Inflammatory macrophage treated with lipopolysaccharide for 4 hours (primary cell): ENCODE measurements around the gene SYT2.
"Not testable (repeated sequence)": the region's sequence is repeated elsewhere in the genome, so short reads cannot be mapped to it uniquely, and the experiment has no call there.

ENCODE experiments used
- DNase-seq: peaks from one replicate; pipeline ENCODE4 v3.0.0-alpha.2; 2020

The SYT2 gene

GRCh38 chr1:202621446-202621845 lies 88.8 kb downstream of the SYT2 start:
- no peak for DNase-seq

DNA sequence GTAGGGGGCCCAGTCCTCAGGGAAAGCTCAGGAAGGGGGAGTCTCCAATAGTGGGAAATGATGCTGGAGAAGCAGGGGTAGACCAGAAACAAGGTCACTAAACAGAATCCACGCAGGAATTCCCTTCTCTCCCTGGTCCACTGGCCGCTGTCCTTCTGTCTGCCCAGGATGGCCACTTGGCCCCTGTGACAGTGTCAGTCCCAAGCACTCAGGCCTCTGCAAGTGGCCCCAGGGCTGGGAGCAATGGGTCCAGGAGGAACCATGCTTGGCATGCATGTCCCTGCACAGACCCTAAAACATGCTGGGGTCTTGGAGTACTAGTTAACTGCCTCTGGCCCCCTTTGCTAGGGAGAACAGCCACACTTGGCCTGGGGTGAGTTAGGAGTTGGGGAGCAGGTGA lies 90.2 kb downstream of the SYT2 start:
- DNase-seq, result not testable (repeated sequence)

DNA sequence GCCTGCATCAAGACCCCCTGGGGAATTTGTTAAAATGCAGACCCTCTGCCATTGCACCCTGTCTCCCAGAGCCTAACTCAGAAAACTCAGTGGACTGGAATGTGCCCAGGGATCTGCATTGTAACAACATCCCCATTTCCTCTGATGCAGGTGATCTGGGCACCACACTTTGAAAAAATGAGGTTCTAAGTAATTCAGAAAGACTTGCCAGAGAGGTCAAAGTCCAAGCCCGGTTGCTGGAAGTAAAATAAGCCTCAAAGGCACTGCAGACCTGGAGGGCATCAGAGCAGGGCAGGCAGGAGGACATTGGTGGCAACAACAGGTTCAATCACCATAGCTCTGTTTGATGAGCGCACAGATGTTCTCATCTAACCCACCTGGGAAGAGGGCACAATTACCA lies 90.7 kb downstream of the SYT2 start:
- no peak for DNase-seq

GRCh38 chr1:202619012-202619411 lies 91.2 kb downstream of the SYT2 start:
- not testable (repeated sequence) for DNase-seq

DNA sequence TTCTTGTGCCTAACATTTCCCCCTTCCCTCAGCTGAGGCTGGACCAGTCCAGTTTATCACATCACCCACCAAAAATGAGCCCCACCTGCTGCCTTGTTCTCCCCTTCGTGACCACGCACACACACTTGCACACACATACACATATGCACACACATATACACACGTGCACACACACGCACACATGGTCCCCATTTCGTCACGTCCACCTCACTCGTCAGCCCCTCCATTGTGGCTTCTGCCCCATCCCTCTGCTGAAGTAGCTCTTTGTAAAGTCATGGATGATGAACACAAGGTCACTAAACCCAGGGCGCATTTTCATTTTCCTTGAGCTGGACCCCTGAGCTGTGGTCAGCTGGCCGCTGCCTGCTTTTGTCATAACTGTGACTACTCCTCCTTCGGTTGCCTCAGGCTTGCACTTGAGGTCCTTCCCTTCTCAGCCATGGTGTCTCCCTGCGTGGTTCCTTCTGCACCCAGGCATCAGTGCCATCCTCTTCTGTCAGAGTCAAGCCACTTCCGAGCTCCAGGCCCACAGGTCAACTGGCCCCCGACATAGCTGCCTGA lies 93.8 kb downstream of the SYT2 start:
- peak; percentile 30 for DNase-seq

- DNase-seq, result peak; percentile 94
Observed at GRCh38 chr1:202615501-202616354, 94.5 kb downstream of the SYT2 start.

DNA sequence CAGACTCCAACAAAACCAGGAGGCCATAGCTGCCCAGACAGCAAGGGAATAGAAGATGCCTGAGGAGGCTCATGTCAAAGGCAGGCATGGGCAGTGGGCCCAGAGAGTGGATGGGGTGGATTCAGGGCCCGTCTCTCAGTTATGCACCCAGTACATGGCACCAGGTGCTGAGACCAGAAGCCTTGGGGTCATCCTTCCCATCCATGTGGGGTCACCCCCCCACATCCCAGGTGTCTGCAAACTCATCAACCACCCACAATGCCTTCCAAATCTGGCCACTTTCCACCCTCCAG lies 95.1 kb downstream of the SYT2 start:
- DNase-seq, result not testable (repeated sequence)

- DNase-seq, result peak; percentile 23
Observed at GRCh38 chr1:202614363-202615207, 95.7 kb downstream of the SYT2 start.

DNA sequence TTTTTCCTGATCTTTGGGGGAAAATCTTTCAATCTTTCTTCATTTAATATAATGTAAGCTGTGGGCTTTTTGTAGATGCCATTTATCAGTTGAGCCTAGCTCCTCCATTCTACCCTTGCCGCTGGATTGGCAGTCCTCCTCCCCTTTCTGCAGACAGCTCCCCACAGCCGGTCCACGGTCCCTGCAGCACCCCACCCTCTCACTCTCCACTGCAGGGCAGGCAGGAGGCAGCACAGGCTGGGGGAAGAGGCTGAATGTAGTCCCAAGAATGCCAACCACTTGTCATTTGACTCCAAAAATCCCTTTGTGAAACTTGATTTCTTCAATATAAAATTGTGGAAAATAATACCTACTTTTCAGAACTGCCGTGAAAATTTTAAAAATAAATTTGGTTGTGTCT lies 96.7 kb downstream of the SYT2 start:
- no peak for DNase-seq

GRCh38 chr1:202612036-202612435 lies 98.2 kb downstream of the SYT2 start:
- not testable (repeated sequence) for DNase-seq

DNA sequence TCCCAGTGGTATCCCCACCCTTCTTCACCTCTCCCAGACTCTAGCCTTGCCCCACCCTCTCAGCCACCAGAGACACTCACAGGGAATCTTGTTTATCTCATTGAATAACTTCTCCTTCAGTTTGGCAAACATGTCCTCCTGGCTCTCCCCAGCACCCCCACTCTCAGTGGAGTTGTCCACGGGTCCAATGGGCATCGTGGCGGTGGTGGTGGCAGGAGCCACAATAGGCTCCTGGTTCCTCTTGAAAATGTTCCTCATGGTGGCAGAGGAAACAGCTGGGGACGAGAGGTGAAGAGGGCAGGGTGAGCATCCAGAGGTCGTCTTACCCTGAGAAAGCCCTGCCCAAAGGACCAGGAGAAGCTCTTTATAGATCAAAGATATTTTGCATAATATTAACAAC lies 104.7 kb downstream of the SYT2 start:
- no peak for DNase-seq

GRCh38 chr1:202603435-202603834 lies 106.8 kb downstream of the SYT2 start:
- no peak for DNase-seq

DNA sequence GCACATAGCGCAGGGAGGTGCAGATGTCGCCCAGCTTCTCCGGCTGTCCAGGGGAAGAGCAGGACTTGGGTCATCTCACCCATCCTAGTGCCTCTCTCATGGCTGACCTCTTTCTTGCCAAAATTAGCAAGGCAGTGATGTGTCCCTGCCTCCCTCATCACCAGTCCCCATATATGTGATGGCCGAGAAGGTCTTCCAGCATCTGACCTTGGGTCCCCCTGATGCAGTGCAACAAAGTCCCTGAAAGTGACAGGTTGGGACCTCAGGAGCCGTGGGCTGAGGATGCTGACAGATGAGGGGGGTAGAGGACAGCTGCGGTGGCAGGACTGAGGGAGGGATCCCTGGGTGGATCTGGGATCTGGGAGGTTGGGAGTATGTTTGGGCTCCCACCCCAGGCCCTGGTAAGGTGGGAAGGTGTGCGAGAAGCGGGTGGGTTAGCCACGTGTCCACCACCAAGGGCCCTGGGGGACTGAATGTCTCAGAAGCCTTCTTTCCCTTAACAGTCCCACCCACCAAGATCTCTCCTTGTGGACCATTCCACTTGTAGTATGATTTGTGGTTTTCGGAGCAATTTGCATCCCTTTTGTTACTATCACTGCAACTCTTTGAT lies 109.7 kb downstream of the SYT2 start:
- no peak for DNase-seq

- peak; percentile 68 for DNase-seq
Observed at GRCh38 chr1:202599669-202600431, 110.4 kb downstream of the SYT2 start.

GRCh38 chr1:202597090-202597761 lies 113.0 kb downstream of the SYT2 start:
- DNase-seq, result peak; percentile 28

- DNase-seq, result no peak
Observed at GRCh38 chr1:202596638-202597037, 113.6 kb downstream of the SYT2 start.

GRCh38 chr1:202593845-202594244 lies 116.4 kb downstream of the SYT2 start:
- no peak for DNase-seq

GRCh38 chr1:202592146-202592545 lies 118.1 kb downstream of the SYT2 start:
- no peak for DNase-seq

DNA sequence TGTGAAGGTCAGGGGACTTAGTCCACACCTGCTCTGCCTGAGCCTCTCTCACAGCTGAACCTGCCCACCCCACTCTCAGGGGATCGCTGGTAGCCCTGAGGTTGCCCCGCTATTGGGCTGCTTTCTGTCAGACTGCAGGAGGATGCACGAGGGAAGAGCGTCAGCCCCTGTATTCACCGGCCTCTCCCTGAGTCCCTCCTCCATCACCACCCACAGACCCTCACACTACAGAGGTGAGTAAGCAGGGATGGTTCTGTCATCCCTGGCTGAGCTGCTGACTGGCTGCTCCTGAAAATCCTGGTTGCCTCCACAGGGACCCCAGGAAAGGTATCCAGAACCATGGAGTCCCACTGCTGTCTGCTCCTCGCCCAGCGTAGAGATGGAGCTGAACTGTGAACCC lies 118.7 kb downstream of the SYT2 start:
- no peak for DNase-seq

- DNase-seq, result no peak
Observed at GRCh38 chr1:202590975-202591411, 119.3 kb downstream of the SYT2 start.

- no peak for DNase-seq
Observed at GRCh38 chr1:202590126-202590525, 120.1 kb downstream of the SYT2 start.
